Activated CD4-positive, alpha-beta T cell treated with anti-CD3 and anti-CD28 coated beads for 48 hours (primary cell): ENCODE data around the gene FRYL.
"Not testable (repeated sequence)": the region's sequence is repeated elsewhere in the genome, so short reads cannot be mapped to it uniquely, and the experiment has no call there.

Experiments used
- DNase-seq: peaks from one replicate; pipeline ENCODE4 v3.0.0-alpha.2; 2020

Gene FRYL

GRCh38 chr4:48779998-48780864 is at the start of gene FRYL:
TSS of gene FRYL (minus strand) at chr4:48780279. CDS start at chr4:48634410, 145,869 bp downstream.
- DNase-seq = peak; percentile 99

- no peak for DNase-seq
These were observed 47.5 kb upstream of the FRYL start for GRCh38 chr4:48827622-48828021.

GRCh38 chr4:48821431-48821830 is 41.4 kb upstream of the FRYL start:
- DNase-seq = not testable (repeated sequence)

- no peak for DNase-seq
These were observed 36.9 kb upstream of the FRYL start for GRCh38 chr4:48816971-48817370.

GRCh38 chr4:48816297-48816696 is 36.2 kb upstream of the FRYL start:
- DNase-seq = not testable (repeated sequence)

GRCh38 chr4:48815483-48815882 is 35.4 kb upstream of the FRYL start:
- no peak for DNase-seq

- DNase-seq = no peak
These were observed 33.9 kb upstream of the FRYL start for GRCh38 chr4:48813964-48814363.

GRCh38 chr4:48812866-48813265 is 32.8 kb upstream of the FRYL start:
- DNase-seq = no peak

GRCh38 chr4:48804584-48805301 is 24.7 kb upstream of the FRYL start:
- no peak for DNase-seq

- no peak for DNase-seq
These were observed 21.1 kb upstream of the FRYL start for GRCh38 chr4:48801016-48801715.

- not testable (repeated sequence) for DNase-seq
These were observed 20.1 kb upstream of the FRYL start for GRCh38 chr4:48800155-48800554.

GRCh38 chr4:48799157-48799556 is 19.1 kb upstream of the FRYL start:
- no peak for DNase-seq

- no peak for DNase-seq
These were observed 18.0 kb upstream of the FRYL start for GRCh38 chr4:48798117-48798516.

- DNase-seq = no peak
These were observed 17.0 kb upstream of the FRYL start for GRCh38 chr4:48796927-48797679.

- no peak for DNase-seq
These were observed 16.3 kb upstream of the FRYL start for GRCh38 chr4:48796191-48796926.

- DNase-seq = no peak
These were observed 15.0 kb upstream of the FRYL start for GRCh38 chr4:48795108-48795507.

- peak; percentile 17 for DNase-seq
These were observed 12.4 kb upstream of the FRYL start for GRCh38 chr4:48792348-48793006.

- no peak for DNase-seq
These were observed 11.2 kb upstream of the FRYL start for GRCh38 chr4:48791313-48791712.

GRCh38 chr4:48790561-48790960 is 10.5 kb upstream of the FRYL start:
- DNase-seq = no peak

- no peak for DNase-seq
These were observed 7.0 kb upstream of the FRYL start for GRCh38 chr4:48787056-48787455.

- no peak for DNase-seq
These were observed 6.5 kb upstream of the FRYL start for GRCh38 chr4:48786549-48786948.
